Activated CD8-positive, alpha-beta memory T cell treated with anti-CD3 and anti-CD28 coated beads, Interleukin-2, amount 10 ng/mL, durations not matched to agents 7 days and 5 days (primary cell): ENCODE measurements around the gene EPHA6. TPM values are rescaled to one million over a fixed set of nuclear protein-coding genes. Genes with fewer than 3 reads are reported as not detected.

Source experiments
- ATAC-seq: fragments of 150-1000 bp; cut with Tn5 transposase; one replicate; pipeline ENCODE4 v1.10.0; 2021; ENCODE audit warnings: moderate library complexity
- CTCF ChIA-PET: fragments of 350-600 bp; sonication (Branson Sonifier 250); formaldehyde crosslinking; loops from one replicate; lab custom pipeline; 2021; ENCODE audit warnings: antibody characterized with exemption; lab: Charles Lee
- DNase-seq: peaks from one replicate; pipeline ENCODE4 v3.0.0-alpha.2; 2020
- H3K27ac Mint-ChIP-seq: one replicate; pipeline ENCODE4 v1.8.0; 2021; ENCODE audit warnings: mild to moderate bottlenecking, mixed read lengths
- H3K27me3 Mint-ChIP-seq: one replicate; pipeline ENCODE4 v1.8.0; 2021; ENCODE audit warnings: mixed read lengths
- H3K36me3 Mint-ChIP-seq: one replicate; pipeline ENCODE4 v1.8.0; 2021; ENCODE audit warnings: mild to moderate bottlenecking, mixed read lengths
- H3K4me1 Mint-ChIP-seq: one replicate; pipeline ENCODE4 v1.8.0; 2021; ENCODE audit warnings: mixed read lengths
- H3K4me3 Mint-ChIP-seq: one replicate; pipeline ENCODE4 v1.8.0; 2021; ENCODE audit warnings: mild to moderate bottlenecking, moderate library complexity, mixed read lengths
- H3K9me3 Mint-ChIP-seq: one replicate; pipeline ENCODE4 v1.8.0; 2022; ENCODE audit warnings: low read depth, mixed read lengths
- total RNA-seq, 2 experiments: library from RNA; stranded (reverse); gene quantifications; one replicate each; pipeline ENCODE4 v1.2.3, GENCODE V29; 2021

Gene EPHA6
- total RNA-seq, 2 experiments from 2014 or later: not detected

DNA sequence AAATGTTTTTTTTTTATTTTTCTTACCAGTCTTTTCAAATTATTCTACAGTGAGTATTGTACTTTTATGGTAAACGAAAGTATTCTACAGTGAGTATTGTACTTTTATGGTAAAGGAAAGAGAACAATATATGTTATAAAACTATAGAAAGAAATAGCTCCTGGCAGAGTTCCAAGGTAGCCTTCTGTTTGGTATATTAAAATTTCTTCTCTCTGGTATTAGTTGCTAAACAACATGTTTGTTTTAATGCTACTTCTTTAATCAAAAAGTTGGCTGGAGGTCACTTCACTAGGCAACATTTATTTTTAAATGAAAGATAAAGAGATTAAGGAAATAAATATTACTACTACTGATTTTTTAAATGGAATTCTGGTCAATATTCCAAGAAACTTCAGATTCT, 841.6 kb downstream of the EPHA6 start:
- Mint-ChIP-seq H3K4me3 (no peak overlapping the region), H3K36me3 (no peaks in the 10 kb centered on the region), H3K27ac (no peak overlapping the region), H3K27me3 (no peaks in the 10 kb centered on the region), H3K9me3 (no peaks in the 10 kb centered on the region), H3K4me1 (no peaks in the 10 kb centered on the region)
- DNase-seq (no peak), ATAC-seq (no peak)
- CTCF ChIA-PET: no interaction called here

DNA sequence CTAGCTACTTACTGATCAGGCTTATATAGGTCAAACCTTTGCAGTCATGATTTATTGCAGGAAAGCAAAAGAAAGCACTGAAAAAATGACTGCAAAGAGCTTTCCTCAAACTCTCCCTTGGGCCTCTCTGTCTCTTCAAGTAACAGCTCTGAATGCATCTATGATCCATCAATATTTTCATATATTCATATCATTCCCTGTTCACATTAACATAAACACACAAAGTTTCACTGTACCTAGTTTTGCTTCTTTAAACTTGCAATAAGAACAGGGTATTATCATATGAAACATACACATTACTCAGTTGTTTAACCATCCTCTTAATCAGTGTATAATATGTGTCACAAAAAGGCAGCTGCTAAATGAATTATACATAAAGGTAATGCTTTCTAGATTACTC, 842.2 kb downstream of the EPHA6 start:
- no peaks in the 10 kb centered on the region for H3K36me3 Mint-ChIP-seq

DNA sequence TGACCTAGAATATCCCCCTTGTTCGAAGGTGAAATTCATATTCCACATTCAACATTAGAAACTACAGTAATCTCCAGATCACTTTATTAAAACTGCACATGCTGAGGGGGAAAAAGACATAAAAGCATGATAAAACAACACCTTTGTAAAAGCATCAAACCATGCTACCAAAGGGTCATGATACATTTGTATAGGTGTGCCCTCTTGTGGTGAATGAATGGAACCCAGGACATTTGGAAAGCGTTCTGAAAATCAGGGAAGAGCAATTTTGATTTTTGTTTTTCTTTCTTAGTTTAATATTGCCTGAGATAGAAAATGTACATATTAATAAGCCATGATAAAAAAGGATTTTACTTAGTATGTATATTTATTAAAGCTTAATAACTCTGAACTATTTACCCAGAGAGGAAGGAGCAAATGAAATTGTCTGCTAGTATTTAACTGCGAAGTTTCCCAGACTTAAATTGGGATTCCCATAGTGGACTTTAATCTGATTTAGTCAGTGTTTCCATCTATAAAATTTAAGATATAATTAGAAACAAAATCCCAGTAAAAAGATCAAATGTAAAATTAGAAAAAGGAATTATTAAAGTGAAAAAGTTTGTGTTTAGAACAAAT, 844.4 kb downstream of the EPHA6 start:
- Mint-ChIP-seq H3K27me3 (no peaks in the 10 kb centered on the region), H3K36me3 (no peaks in the 10 kb centered on the region)

More for the DNA sequence above, 842.2 kb downstream of the EPHA6 start:
- DNase-seq (no peak), ATAC-seq (no peak)
- Mint-ChIP-seq H3K27ac (no peak overlapping the region), H3K27me3 (no peaks in the 10 kb centered on the region), H3K4me1 (no peaks in the 10 kb centered on the region), H3K4me3 (no peak overlapping the region), H3K9me3 (no peaks in the 10 kb centered on the region)
- CTCF ChIA-PET: no interaction called here

DNA sequence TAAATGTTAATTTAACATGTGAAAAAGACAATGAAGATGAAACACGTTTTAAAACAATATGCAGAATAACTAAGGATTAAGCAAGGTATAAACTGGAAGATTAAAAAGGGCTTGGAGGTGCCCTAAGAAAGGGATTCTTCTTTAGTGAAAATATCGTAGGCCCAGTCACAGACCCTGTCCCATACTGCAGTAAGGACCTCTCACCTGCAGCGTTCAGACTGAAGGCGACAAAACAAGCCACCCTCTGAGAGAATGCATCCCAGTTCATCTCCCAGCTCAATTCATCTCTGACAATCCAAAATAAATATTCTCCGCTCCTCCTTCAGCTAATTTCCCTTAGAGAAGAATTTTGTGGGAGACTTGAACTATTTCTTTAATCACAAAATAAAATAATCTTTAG, 847.9 kb downstream of the EPHA6 start:
- Mint-ChIP-seq H3K9me3 (no peaks in the 10 kb centered on the region), H3K27me3 (no peaks in the 10 kb centered on the region), H3K27ac (no peak overlapping the region), H3K4me3 (no peak overlapping the region), H3K4me1 (no peaks in the 10 kb centered on the region), H3K36me3 (no peaks in the 10 kb centered on the region)
- ATAC-seq: no peak
- no peak for DNase-seq
- CTCF ChIA-PET: no interaction called here

More for the DNA sequence above, 844.4 kb downstream of the EPHA6 start:
- H3K27ac Mint-ChIP-seq: no peak overlapping the region
- no peak overlapping the region for H3K4me3 Mint-ChIP-seq
- CTCF ChIA-PET: no interaction called here
- no peaks in the 10 kb centered on the region for H3K9me3 Mint-ChIP-seq
- no peaks in the 10 kb centered on the region for H3K4me1 Mint-ChIP-seq
- no peak for DNase-seq
- ATAC-seq: no peak

DNA sequence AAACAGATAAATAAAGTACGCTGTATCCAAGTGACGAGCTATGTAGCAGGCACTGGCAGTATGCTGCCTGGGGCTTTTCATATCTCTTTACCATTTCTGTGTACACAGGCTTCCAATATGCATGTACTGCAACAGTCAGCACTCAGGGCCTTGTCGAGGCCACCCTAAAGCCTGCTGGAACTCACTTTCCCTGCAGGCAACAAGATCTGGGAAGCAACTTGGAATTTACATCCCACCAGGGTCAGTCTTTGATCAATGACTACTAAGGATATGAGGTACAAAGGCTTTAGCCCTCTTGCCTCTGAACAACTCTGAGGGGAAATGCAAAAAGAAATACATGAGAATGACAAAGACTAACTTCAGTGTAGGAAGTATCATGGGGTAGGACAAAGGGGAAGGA, 848.4 kb downstream of the EPHA6 start:
- DNase-seq (no peak), ATAC-seq (no peak)
- CTCF ChIA-PET: no interaction called here
- Mint-ChIP-seq H3K9me3 (no peaks in the 10 kb centered on the region), H3K27ac (no peak overlapping the region), H3K4me1 (no peaks in the 10 kb centered on the region), H3K36me3 (no peaks in the 10 kb centered on the region), H3K27me3 (no peaks in the 10 kb centered on the region), H3K4me3 (no peak overlapping the region)

DNA sequence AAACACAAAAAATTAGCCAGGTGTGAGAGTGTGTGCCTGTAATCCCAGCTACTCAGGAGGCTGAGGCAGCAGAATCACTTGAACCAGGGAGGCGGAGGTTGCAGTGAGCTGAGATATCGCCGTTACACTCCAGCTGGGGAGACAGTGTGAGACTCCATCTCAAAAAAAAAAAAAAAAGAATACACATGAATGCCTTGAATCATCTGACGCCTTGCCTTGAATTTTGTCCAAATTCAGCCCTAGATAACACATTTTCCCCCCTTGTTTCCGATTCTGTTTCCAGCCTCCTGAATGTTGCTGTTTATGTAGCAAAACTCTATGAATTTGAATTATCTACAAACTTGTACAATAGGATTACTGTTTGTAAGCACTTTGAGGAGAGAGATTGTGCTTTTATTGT, 851.5 kb downstream of the EPHA6 start:
- no peak overlapping the region for H3K27ac Mint-ChIP-seq
- no peaks in the 10 kb centered on the region for H3K4me1 Mint-ChIP-seq
- no peaks in the 10 kb centered on the region for H3K36me3 Mint-ChIP-seq
- no peak overlapping the region for H3K4me3 Mint-ChIP-seq
- no peaks in the 10 kb centered on the region for H3K9me3 Mint-ChIP-seq
- no peak for ATAC-seq
- no peak for DNase-seq
- CTCF ChIA-PET: no interaction called here
- H3K27me3 Mint-ChIP-seq: peaks cover 5% of the 10 kb centered on the region

DNA sequence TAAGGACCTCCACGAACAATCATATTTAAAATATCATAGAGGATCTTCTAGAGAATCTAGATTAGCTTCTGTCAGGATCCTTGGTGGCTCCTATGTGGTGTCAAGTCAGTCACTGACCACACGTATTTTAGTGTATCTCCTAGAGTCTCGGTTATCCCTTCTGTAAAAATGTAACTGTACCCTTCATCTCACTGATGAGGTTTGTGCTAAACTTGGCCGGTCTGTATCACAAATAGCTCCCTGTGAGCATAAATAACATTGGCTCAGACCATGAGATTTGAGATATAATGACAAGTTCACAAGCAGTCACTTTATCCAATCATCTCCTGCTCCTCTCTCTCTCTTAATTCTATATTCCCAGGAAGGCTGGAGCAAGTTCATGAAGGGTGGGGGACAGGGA, 856.6 kb downstream of the EPHA6 start:
- Mint-ChIP-seq H3K4me3 (no peak overlapping the region), H3K36me3 (no peaks in the 10 kb centered on the region), H3K27ac (no peak overlapping the region), H3K4me1 (no peaks in the 10 kb centered on the region), H3K27me3 (peaks cover 8% of the 10 kb centered on the region), H3K9me3 (no peaks in the 10 kb centered on the region)
- ATAC-seq (no peak), DNase-seq (no peak)
- CTCF ChIA-PET: no interaction called here

DNA sequence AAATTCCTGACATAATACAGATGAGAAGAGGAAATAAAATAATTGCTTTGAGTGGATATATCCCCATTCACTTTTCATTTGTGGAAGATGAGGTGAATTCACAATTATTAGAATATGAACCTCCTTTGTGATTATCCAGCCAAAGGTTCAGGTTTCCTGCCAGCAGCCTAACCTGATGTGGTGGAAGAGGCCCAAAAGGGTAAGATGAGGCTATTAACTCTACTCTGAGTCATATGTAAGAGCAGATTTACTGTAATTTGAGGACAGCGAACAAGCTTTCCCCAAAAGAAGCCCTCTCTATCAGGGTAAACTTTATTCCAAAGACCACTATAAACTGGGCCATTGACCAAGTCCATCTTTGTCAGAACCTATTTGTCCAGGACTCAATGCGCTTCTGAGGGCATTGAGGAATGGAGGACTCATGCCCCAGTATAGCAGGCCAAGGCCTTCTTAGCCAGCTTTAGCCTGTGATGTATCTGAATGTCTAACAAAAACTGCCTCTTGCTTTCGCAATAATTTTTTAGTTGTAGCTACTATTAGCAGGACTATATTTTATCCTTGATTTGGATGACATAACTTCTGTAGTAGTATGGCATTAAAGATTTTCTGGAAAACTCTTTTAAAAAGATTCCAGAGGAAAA, 859.1 kb downstream of the EPHA6 start:
- no peak overlapping the region for H3K27ac Mint-ChIP-seq
- no peaks in the 10 kb centered on the region for H3K36me3 Mint-ChIP-seq
- no peak for DNase-seq
- CTCF ChIA-PET: no interaction called here
- no peak for ATAC-seq
- no peak overlapping the region for H3K4me3 Mint-ChIP-seq
- H3K27me3 Mint-ChIP-seq: peaks cover 6% of the 10 kb centered on the region
- H3K4me1 Mint-ChIP-seq: no peaks in the 10 kb centered on the region
- no peaks in the 10 kb centered on the region for H3K9me3 Mint-ChIP-seq

DNA sequence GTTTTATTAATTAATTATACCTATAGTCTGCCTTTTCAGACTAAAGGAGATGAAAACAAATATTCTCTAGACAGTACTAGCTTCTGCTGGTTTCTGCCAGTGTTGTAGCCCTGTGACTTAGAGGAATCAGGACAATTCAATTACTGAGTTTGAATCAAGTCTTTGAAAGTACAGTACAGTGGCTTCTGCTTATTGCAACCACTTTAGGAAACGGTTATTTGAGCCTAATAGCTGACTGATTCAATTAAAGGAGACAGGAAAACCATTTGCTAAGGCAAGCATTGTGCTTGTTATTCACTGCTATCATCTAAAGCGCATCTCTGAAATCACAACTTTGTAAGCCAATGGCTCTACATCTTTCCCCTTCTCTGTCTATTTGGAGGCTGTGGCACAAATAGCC, 860.1 kb downstream of the EPHA6 start:
- H3K4me1 Mint-ChIP-seq: no peaks in the 10 kb centered on the region

DNA sequence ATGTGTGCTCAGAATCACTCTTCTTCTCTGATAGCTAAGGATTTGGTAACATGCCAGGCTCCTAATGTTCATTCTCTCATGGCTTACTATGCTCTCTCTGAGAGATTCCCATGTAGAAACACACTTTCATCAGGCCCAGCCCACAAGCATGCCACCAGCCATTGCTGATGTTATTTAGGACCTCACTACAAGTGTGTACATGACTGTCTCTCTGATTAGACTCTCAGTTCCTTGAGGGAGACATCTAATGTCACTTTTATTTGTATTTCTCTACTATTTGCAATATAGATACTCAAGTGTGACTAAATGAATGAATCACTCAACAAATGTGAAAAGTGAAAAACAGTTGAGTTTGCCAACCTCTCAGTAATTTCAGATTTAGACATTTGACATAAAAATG, 865.8 kb downstream of the EPHA6 start:
- CTCF ChIA-PET: no interaction called here
- Mint-ChIP-seq H3K27ac (no peak overlapping the region), H3K9me3 (no peaks in the 10 kb centered on the region), H3K4me3 (no peak overlapping the region), H3K36me3 (no peaks in the 10 kb centered on the region), H3K4me1 (no peaks in the 10 kb centered on the region), H3K27me3 (peaks cover 14% of the 10 kb centered on the region)
- ATAC-seq (no peak), DNase-seq (no peak)

More for the DNA sequence above, 860.1 kb downstream of the EPHA6 start:
- Mint-ChIP-seq H3K27me3 (peaks cover 6% of the 10 kb centered on the region), H3K36me3 (no peaks in the 10 kb centered on the region), H3K9me3 (no peaks in the 10 kb centered on the region), H3K27ac (no peak overlapping the region), H3K4me3 (no peak overlapping the region)
- no peak for DNase-seq
- CTCF ChIA-PET: no interaction called here
- ATAC-seq: no peak

DNA sequence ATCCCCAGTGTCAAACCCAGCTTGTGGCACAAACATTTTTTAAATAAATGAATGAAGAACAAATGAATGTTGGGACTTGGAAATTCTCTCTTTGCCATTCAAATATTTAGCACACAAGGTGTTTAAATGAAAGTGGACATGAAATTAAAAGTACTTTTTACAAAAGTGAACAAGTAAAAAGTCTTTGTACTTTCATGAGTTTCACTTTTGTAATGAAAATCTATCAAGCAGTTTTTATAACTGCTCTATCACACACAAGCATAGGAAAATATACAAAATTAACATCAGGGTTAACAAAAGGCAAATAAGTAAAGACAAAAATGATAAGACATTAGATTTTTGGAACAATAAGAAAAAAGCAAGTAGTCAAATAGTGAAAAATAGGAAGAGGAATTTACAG, 866.3 kb downstream of the EPHA6 start:
- CTCF ChIA-PET: no interaction called here
- Mint-ChIP-seq H3K9me3 (no peaks in the 10 kb centered on the region), H3K27ac (no peak overlapping the region), H3K36me3 (no peaks in the 10 kb centered on the region), H3K27me3 (peaks cover 14% of the 10 kb centered on the region), H3K4me3 (no peak overlapping the region), H3K4me1 (no peaks in the 10 kb centered on the region)
- DNase-seq (no peak), ATAC-seq (no peak)

DNA sequence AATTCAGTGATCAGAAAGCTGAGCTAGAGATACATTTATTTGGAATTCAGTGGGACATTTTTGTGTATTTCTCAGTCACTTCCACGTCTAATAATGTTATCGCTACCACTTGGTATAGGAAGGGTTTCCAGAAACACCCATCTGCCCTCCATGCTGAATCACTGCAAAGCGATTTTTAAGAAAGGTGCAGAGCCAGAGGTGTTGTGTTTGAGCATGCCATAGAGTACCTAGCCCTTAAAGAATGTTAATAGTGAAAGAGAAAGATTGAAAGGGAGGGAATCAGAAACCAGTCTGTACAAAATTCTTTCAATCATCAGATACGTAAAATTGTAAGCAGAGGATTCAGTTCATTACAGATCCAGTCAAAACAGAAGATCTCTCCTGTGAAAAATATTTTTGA, 870.1 kb downstream of the EPHA6 start:
- Mint-ChIP-seq H3K36me3 (no peaks in the 10 kb centered on the region), H3K4me3 (no peak overlapping the region), H3K4me1 (no peaks in the 10 kb centered on the region), H3K27me3 (peaks cover 8% of the 10 kb centered on the region), H3K9me3 (no peaks in the 10 kb centered on the region), H3K27ac (no peak overlapping the region)
- no peak for ATAC-seq
- CTCF ChIA-PET: no interaction called here
- no peak for DNase-seq

DNA sequence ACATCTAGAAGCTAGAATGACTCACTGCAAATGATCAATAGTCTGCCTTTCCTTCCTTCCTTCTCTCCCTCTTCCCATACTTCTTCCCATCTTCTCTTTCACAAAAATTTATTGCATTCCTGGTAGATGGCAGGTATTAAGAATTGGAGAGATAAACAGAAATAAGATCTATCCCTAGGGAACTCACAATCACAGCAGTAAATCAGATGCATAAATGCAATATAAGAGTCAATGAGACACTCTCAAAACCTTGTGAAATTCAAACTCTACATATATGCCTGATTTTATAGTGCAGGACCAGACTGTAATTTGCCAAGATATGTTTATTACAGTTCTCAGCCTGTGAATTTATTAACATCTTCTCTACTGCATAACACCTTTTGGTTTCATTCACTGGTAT, 871.9 kb downstream of the EPHA6 start:
- H3K27ac Mint-ChIP-seq: no peak overlapping the region
- H3K4me3 Mint-ChIP-seq: no peak overlapping the region
- DNase-seq (no peak), ATAC-seq (no peak)
- H3K9me3 Mint-ChIP-seq: no peaks in the 10 kb centered on the region
- peaks cover 6% of the 10 kb centered on the region for H3K27me3 Mint-ChIP-seq
- H3K4me1 Mint-ChIP-seq: no peaks in the 10 kb centered on the region
- CTCF ChIA-PET: no interaction called here
- H3K36me3 Mint-ChIP-seq: no peaks in the 10 kb centered on the region

DNA sequence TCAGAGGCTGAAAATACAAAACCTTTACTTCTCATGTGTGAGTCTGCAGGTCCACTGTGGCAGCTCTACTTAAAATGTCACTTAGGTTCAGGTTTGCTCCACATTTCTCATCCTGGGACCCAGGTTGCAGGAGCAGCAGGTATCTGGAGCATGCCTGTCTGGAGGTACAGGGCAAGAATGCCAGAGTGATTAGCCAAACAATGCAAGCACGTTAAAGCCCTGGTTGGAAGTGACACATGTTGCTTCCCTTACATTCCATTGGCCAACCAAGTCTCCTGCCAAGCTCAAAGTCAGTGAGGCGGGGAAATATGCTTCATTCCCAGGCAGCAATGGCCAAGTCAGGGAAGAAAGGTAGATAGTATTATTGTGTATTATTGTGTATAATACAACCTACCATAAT, 873.3 kb downstream of the EPHA6 start:
- Mint-ChIP-seq H3K4me1 (no peaks in the 10 kb centered on the region), H3K27ac (no peak overlapping the region), H3K4me3 (no peak overlapping the region), H3K27me3 (no peaks in the 10 kb centered on the region), H3K9me3 (no peaks in the 10 kb centered on the region), H3K36me3 (no peaks in the 10 kb centered on the region)
- no peak for ATAC-seq
- CTCF ChIA-PET: no interaction called here
- no peak for DNase-seq
